Panc1 (cell line): ENCODE data around the gene CCDC34.

Source experiments
- CTCF ChIP-seq: fragments of 450-650 bp; IDR thresholded peaks from 2 replicates; pipeline ENCODE4 v1.5.1; 2017; ENCODE audit warnings: mild to moderate bottlenecking
- REST ChIP-seq, 2 experiments: IDR thresholded peaks; 2 replicates each; pipeline ENCODE4 v1.6.1; 2011 to 2012; ENCODE audit warnings: low read depth in 2 of 2, control low read depth in 1 of 2, low read length in 1 of 2, mild to moderate bottlenecking in 1 of 2, moderate library complexity in 1 of 2; ENCODE audit not compliant: insufficient read depth in 1 of 2
- TCF7L2 ChIP-seq: IDR thresholded peaks from 2 replicates; pipeline ENCODE4 v1.6.1; 2011; ENCODE audit warnings: mild to moderate bottlenecking, low read depth, low read length, inconsistent platforms

- no peak for TF ChIP-seq CTCF
- no peak for TF ChIP-seq TCF7L2
- no peak for TF ChIP-seq REST (IDR thresholded peaks at IDR 0.05; ENCODE audit: insufficient read depth in 1 of 2, low read depth in 2 of 2, low read length in 1 of 2)
Measured at GRCh38 chr11:27352781-27353180, 10.2 kb downstream of the CCDC34 start.
